H9 (cell line): Measurements from ENCODE around the gene CDR2. TPM values are rescaled to one million over a fixed set of nuclear protein-coding genes. Genes with fewer than 3 reads are reported as not detected.

ENCODE experiments used
- DNase-seq: peaks from one replicate; pipeline ENCODE4 v3.0.0-alpha.2; 2017
- H2AFZ ChIP-seq: one replicate; pipeline ENCODE4 v1.6.1; 2013; ENCODE audit warnings: mild to moderate bottlenecking, low read length, control low read depth, moderate library complexity
- H2AK5ac ChIP-seq: 2 replicates; pipeline ENCODE4 v1.6.1; 2013; ENCODE audit warnings: low read length, control low read depth, mixed read lengths; ENCODE audit not compliant: insufficient read length
- H2BK120ac ChIP-seq: one replicate; pipeline ENCODE4 v1.6.1; 2013; ENCODE audit warnings: low read depth, mild to moderate bottlenecking, low read length, control low read depth, inconsistent platforms; ENCODE audit not compliant: poor library complexity, severe bottlenecking
- H2BK12ac ChIP-seq: 2 replicates; pipeline ENCODE4 v1.6.1; 2013; ENCODE audit warnings: low read length, control low read depth, mixed read lengths, low read depth; ENCODE audit not compliant: insufficient read length
- H2BK15ac ChIP-seq: 2 replicates; pipeline ENCODE4 v1.6.1; 2013; ENCODE audit warnings: low read depth, low read length, control low read depth
- H2BK20ac ChIP-seq: one replicate; pipeline ENCODE4 v1.6.1; 2013; ENCODE audit warnings: low read depth, mild to moderate bottlenecking, low read length, control low read depth, inconsistent platforms; ENCODE audit not compliant: poor library complexity, severe bottlenecking
- H2BK5ac ChIP-seq: 2 replicates; pipeline ENCODE4 v1.6.1; 2013; ENCODE audit warnings: low read length, control low read depth, mixed read lengths; ENCODE audit not compliant: insufficient read length
- H3K14ac ChIP-seq: 2 replicates; pipeline ENCODE4 v1.6.1; 2013; ENCODE audit warnings: low read length, control low read depth; ENCODE audit not compliant: insufficient read depth
- H3K18ac ChIP-seq: 2 replicates; pipeline ENCODE4 v1.6.1; 2013; ENCODE audit warnings: low read depth, mild to moderate bottlenecking, mixed read lengths, low read length, control low read depth; ENCODE audit not compliant: insufficient read length
- H3K23ac ChIP-seq: 2 replicates; pipeline ENCODE4 v1.6.1; 2013; ENCODE audit warnings: low read length, control low read depth, mixed read lengths, low read depth; ENCODE audit not compliant: insufficient read length
- H3K23me2 ChIP-seq: 2 replicates; pipeline ENCODE4 v1.6.1; 2013; ENCODE audit warnings: low read depth, mild to moderate bottlenecking, mixed read lengths, low read length, control low read depth; ENCODE audit not compliant: insufficient read length, poor library complexity, severe bottlenecking
- H3K27ac ChIP-seq: 2 replicates; pipeline ENCODE4 v1.5.1; 2013; ENCODE audit warnings: low read length, control low read depth, mixed read lengths, low read depth; ENCODE audit not compliant: insufficient read length
- H3K27me3 ChIP-seq: 2 replicates; pipeline ENCODE4 v1.6.1; 2013; ENCODE audit warnings: low read length, control low read depth, inconsistent platforms; ENCODE audit not compliant: insufficient read depth
- H3K4ac ChIP-seq: 2 replicates; pipeline ENCODE4 v1.6.1; 2013; ENCODE audit warnings: low read depth, mild to moderate bottlenecking, control low read depth, inconsistent platforms, low read length, moderate library complexity
- H3K4me1 ChIP-seq: 2 replicates; pipeline ENCODE4 v1.6.1; 2013; ENCODE audit warnings: low read length, control low read depth, inconsistent platforms; ENCODE audit not compliant: insufficient read depth
- H3K4me2 ChIP-seq: 2 replicates; pipeline ENCODE4 v1.6.1; 2013; ENCODE audit warnings: low read length, control low read depth, mixed read lengths; ENCODE audit not compliant: insufficient read length, insufficient read depth
- H3K56ac ChIP-seq: 2 replicates; pipeline ENCODE4 v1.6.1; 2013; ENCODE audit warnings: low read depth, mild to moderate bottlenecking, mixed read lengths, low read length, control low read depth; ENCODE audit not compliant: insufficient read length
- H3K79me1 ChIP-seq: 2 replicates; pipeline ENCODE4 v1.6.1; 2013; ENCODE audit warnings: low read depth, mild to moderate bottlenecking, moderate library complexity, low read length, control low read depth, inconsistent platforms; ENCODE audit not compliant: insufficient read depth, poor library complexity, severe bottlenecking
- H3K79me2 ChIP-seq: 2 replicates; pipeline ENCODE4 v1.6.1; 2013; ENCODE audit warnings: low read length, control low read depth, inconsistent platforms; ENCODE audit not compliant: insufficient read depth
- H3K9ac ChIP-seq: 2 replicates; pipeline ENCODE4 v1.6.1; 2013; ENCODE audit warnings: low read length, control low read depth, mixed read lengths; ENCODE audit not compliant: insufficient read length; ENCODE audit errors: extremely low read depth
- H3K9me3 ChIP-seq: one replicate; pipeline ENCODE4 v1.6.1; 2013; ENCODE audit warnings: low read depth, low read length, inconsistent platforms; ENCODE audit not compliant: control insufficient read depth
- H3T11ph ChIP-seq: one replicate; pipeline ENCODE4 v1.6.1; 2013; ENCODE audit warnings: mild to moderate bottlenecking, low read length, control low read depth, inconsistent platforms
- H4K20me1 ChIP-seq: one replicate; pipeline ENCODE4 v1.6.1; 2013; ENCODE audit not compliant: control insufficient read depth, insufficient read length, insufficient read depth
- H4K5ac ChIP-seq: 2 replicates; pipeline ENCODE4 v1.6.1; 2013; ENCODE audit warnings: low read depth, mild to moderate bottlenecking, mixed read lengths, low read length, control low read depth; ENCODE audit not compliant: insufficient read length
- H4K8ac ChIP-seq: replicated peaks from 2 replicates; pipeline ENCODE4 v1.6.1; 2013; ENCODE audit warnings: low read length, control low read depth, mixed read lengths, low read depth; ENCODE audit not compliant: insufficient read length
- H4K91ac ChIP-seq: 2 replicates; pipeline ENCODE4 v1.6.1; 2013; ENCODE audit warnings: low read depth, mild to moderate bottlenecking, moderate library complexity, mixed read lengths, low read length, control low read depth; ENCODE audit not compliant: insufficient read length
- H3K27ac Mint-ChIP-seq, 3 experiments: 2 replicates in 2 of 3; 3 replicates in 1 of 3; pipeline ENCODE4 v1.8.0; 2020 to 2021; ENCODE audit warnings: mixed read lengths in 3 of 3, mild to moderate bottlenecking in 1 of 3, moderate library complexity in 1 of 3
- H3K27me3 Mint-ChIP-seq: 2 replicates; pipeline ENCODE4 v1.8.0; 2021; ENCODE audit warnings: low read depth, mild to moderate bottlenecking, moderate library complexity, mixed read lengths
- H3K36me3 Mint-ChIP-seq, 3 experiments: 2 replicates in 2 of 3; 3 replicates in 1 of 3; pipeline ENCODE4 v1.8.0; 2020 to 2021; ENCODE audit warnings: low read depth in 3 of 3, mixed read lengths in 3 of 3; ENCODE audit not compliant: insufficient read depth in 1 of 3
- H3K4me1 Mint-ChIP-seq, 2 experiments: 2 replicates each; pipeline ENCODE4 v1.8.0; 2020; ENCODE audit warnings: mixed read lengths in 2 of 2
- H3K4me3 Mint-ChIP-seq, 2 experiments: 2 replicates in 1 of 2; 3 replicates in 1 of 2; pipeline ENCODE4 v1.8.0; 2020 to 2021; ENCODE audit warnings: mild to moderate bottlenecking in 2 of 2, mixed read lengths in 2 of 2, moderate library complexity in 1 of 2
- H3K9me3 Mint-ChIP-seq, 2 experiments: 2 replicates in 1 of 2; 3 replicates in 1 of 2; pipeline ENCODE4 v1.8.0; 2020; ENCODE audit warnings: mild to moderate bottlenecking in 2 of 2, mixed read lengths in 2 of 2, moderate library complexity in 1 of 2
- WGBS: extraction: QIAGEN DNeasy Blood & Tissue Kit; methylation state at CpG from one replicate; pipeline ENCODE4 v1.1.7; 2013; ENCODE audit warnings: missing lambda C conversion rate, low lambda C conversion rate, mixed read lengths; ENCODE audit not compliant: insufficient read length; ENCODE audit errors: extremely low coverage; 5-methylcytosine and 5-hydroxymethylcytosine counted together
- total RNA-seq: library from RNA; stranded (reverse); gene quantifications from 2 replicates; pipeline ENCODE4 v1.2.1, GENCODE V29; 2021
- TF ChIP-seq, protein P1 (sequence below): fragments of 200-600 bp; sonication (generic); conservative IDR thresholded peaks from 3 replicates; pipeline ENCODE4 v1.8.0; 2021; ENCODE audit warnings: antibody characterized with exemption, mild to moderate bottlenecking

The CDR2 gene
- total RNA-seq, 1 experiment from 2014 or later: 33.4 TPM

DNA sequence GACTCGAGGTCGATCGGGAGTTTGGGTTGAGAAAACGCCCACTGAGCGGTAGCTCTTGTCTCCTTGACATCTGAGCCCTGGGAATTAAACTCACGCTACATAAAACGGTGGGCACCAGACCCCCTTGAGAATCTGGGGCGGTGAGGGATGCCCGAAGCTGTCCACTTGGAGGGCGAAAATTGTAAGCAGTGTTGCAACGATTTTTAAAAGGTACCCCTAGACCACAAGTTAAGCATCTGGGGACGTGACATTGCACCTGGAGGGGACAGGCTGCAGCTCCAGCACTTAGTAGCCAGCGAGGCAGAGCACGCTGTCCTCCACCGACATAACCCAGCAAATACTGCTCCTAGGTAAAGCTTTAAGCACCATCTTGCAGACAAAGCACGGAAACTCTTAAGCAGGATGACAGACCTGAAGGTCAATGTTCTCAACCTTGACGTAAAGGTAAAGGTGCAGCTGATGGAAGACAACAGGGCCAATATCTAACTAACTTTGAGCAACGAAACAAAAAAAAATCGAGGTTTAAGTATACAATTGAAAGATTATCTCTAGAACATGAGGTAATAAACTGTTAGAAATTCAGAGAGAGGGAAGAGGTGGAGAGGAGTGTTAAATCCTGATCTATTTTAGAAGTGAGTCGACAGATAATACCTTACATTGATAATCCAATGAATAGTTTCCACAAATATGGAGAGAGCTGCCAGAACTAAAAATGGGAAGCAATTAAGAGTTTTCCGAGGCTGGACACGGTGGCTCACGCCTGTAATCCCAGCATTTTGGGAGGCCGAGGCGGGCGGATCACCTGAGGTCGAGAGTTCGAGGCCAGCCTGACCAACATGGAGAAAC is 921 bp upstream of the CDR2 start:
- Histone ChIP-seq H3K27ac (no peak overlapping the region), H4K20me1 (no peaks in the 10 kb centered on the region), H2BK20ac (no peak overlapping the region), H2BK15ac (no peak overlapping the region), H3K9ac (peak overlapping the region; percentile 3), H4K8ac (no peak overlapping the region), H3K4me2 (peak overlapping the region; percentile 78), H4K5ac (no peak overlapping the region), H3K23ac (no peak overlapping the region), H3K27me3 (no peaks in the 10 kb centered on the region), H3K79me1 (peaks cover 3% of the 10 kb centered on the region), H3K14ac (no peak overlapping the region), H3K56ac (no peak overlapping the region), H2AFZ (no peak overlapping the region), H2AK5ac (no peak overlapping the region), H3K18ac (no peak overlapping the region), H4K91ac (no peak overlapping the region), H3T11ph (no peak overlapping the region), H3K9me3 (no peaks in the 10 kb centered on the region), H3K79me2 (peaks cover 5% of the 10 kb centered on the region; the same call in 1 of the 2 replicates), H3K4me1 (peaks cover 2% of the 10 kb centered on the region; the same call in 1 of the 2 replicates), H3K4ac (no peak overlapping the region), H2BK5ac (no peak overlapping the region), H3K23me2 (peaks cover 11% of the 10 kb centered on the region), H2BK12ac (no peak overlapping the region), H2BK120ac (no peak overlapping the region)
- Mint-ChIP-seq H3K36me3 (peaks cover 5 to 19% (median 15%) of the 10 kb centered on the region in 3 experiments; a peak in 6 of 7 replicates), H3K9me3 (0 out of 5 replicates have a peak, but pooled peaks cover 0 to 2% of the 10 kb centered on the region in 2 experiments), H3K4me3 (peak overlapping the region; percentile 86), H3K27me3 (peaks cover 11% of the 10 kb centered on the region), H3K4me1 (peaks cover 33 to 46% of the 10 kb centered on the region in 2 experiments), H3K27ac (peak overlapping the region in 1 of 3 experiments; percentile 94; a peak in 2 of 7 replicates)
- DNase-seq: no peak
- no CpG with 5 or more reads among the region's 28 CpGs for WGBS
- TF ChIP-seq, protein P1, sequence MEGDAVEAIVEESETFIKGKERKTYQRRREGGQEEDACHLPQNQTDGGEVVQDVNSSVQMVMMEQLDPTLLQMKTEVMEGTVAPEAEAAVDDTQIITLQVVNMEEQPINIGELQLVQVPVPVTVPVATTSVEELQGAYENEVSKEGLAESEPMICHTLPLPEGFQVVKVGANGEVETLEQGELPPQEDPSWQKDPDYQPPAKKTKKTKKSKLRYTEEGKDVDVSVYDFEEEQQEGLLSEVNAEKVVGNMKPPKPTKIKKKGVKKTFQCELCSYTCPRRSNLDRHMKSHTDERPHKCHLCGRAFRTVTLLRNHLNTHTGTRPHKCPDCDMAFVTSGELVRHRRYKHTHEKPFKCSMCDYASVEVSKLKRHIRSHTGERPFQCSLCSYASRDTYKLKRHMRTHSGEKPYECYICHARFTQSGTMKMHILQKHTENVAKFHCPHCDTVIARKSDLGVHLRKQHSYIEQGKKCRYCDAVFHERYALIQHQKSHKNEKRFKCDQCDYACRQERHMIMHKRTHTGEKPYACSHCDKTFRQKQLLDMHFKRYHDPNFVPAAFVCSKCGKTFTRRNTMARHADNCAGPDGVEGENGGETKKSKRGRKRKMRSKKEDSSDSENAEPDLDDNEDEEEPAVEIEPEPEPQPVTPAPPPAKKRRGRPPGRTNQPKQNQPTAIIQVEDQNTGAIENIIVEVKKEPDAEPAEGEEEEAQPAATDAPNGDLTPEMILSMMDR: no peak
